Colon (tissue), 2 donors: ENCODE results near the gene JAG2.

Experiments
- FAIRE-seq: peaks from 2 replicates; lab custom pipeline; 2012; peaks lifted over from hg19 to GRCh38; lab: Jason Lieb, UNC
- donor health status: control.
- donor health status: control.

The JAG2 gene

DNA sequence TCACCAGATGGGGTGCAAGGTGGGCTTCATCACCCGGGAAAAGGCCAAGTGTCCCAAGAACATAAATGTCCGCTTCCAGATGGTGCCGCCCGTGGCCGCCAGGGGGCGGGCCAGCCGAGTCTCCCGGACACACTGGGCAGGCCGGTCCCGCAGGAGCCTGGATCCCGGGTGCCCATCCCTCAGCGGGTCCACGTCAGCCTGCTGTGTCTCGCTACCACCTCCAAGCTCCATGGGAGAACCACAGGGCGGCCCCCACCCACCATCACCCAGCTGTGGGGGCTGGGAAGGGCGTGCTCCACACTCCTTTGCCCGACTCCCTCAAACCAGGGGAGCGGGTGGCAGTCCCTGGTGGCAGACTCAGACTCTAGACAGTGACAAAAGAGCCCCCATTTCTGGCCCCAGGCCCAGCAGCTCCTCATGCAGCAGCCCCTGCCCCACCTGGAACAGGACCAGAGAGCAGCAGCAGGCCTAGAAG is 34.5 kb upstream of the JAG2 start:
- FAIRE-seq, result no peak

DNA sequence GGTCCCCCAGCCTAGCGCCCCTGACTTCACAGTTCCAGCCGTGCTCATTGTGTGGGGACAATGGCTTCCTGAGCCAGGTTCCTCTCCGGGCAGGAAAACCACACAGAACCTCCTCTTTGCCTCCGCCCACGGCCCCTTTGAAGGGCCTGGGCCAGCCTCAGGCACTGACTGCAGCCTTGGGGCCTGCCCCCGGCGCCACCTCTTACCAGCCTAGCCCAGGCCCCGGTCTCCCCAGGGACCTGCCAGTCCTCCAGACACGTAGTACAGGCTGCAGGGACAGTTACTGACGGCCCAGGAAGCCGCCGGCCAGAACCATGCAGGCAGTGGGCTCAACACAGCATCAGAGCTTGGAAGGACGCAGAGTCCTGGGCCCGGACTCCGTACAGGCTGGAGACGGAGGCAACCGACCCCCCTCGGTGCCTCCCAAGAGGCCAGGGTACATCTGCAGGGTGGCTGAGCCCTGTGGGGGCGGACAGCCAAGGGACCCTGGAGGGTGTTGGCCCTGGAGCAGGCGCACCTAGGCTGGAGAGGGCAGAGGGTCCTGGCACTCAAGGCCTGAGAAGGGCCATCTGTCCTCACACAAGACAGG is 33.4 kb upstream of the JAG2 start:
- no peak for FAIRE-seq

DNA sequence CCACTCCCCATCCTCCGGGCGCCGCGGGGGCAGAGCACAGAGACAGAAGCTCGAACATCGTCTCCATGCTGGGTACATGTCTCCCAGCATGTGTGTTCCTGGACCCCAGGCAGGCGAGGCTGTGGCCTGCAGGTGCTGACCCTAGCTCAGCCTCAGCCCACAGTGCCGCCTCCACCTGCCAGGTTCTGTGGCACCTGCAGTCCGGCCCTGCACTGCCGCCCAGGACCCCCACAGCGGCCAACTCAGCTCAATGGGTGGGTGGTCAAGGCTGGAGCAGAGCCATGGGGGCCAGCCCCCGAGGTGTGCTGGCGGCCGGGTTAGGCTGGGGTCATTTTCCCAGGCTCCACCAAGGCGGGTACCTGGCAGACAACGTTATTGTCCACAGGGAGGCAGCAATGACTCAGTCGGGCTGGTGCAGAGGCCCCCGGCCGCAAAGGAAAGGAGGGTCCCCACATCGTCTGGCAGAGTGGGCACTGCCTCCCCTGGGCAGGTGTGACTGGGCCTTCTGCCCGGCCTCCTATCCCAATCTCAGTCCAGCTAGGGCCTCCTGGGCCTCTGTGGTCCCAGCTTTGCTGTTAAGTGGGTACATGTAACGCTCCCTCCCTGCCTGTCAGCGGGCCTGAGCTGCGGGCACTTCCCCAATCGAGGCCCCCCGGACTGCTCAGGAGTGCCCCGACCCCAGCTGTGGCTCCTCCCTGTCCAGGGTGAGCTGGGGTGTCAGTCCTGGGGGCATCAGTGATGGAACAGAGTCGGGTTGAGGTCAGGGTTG is 32.8 kb upstream of the JAG2 start:
- no peak for FAIRE-seq

DNA sequence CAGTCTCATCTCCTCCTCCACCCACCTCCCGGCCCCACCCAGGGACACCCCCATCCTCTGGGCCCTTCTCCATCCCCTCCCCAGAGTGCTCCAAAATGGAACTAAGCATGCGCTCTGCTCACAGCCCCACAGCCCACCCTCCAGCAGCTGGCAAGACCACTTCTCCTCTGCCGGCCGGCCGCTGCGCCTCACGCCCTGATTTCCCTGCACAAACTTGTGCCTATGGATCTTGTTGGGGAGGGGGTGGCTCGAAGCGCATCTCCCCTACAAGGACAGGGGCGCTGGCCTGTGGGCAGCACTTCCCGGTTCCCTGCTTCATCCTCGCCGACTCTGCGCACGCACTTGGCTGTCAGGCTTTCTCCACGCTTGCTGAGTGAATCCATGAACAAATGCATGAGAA is 32.1 kb upstream of the JAG2 start:
- FAIRE-seq, result no peak

DNA sequence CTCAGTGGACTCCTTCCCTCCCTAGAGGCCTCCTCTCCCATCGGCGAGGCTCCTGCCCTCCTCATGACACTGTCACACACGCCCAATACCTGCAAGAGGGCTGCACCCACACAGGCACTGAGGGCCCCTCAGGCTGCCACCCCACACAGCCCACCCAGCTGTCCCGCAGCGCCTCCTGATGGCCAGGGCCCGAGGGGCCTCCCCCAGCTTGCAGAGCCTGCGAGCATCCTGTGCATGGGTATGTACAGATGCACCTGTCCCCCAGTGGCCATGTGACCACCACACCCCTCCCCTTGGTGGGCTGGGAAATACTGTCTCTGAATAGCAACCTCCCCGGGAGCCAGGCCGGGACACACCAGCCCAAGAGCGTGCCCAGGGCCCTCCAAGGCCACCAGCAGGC is 31.5 kb upstream of the JAG2 start:
- no peak for FAIRE-seq

DNA sequence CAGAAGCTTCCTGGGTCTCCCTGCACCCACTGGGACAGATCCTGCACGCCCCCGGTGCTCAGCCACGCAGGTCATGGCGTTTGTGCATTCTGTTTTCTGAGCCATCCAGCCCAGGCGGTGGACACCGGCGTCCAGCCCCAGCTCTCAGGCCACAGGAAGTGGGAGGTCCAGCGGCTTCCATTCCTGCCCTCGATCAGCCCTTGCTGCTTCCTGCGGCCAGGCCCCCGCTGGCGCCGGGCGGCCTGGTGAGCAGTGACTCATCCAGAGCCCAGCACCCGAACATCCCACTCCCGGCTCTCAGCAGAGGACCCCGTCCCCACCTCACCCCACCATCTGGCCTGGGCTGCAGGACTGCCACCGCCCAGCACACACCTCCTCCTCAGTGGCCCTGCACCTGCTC is 30.5 kb upstream of the JAG2 start:
- no peak for FAIRE-seq

DNA sequence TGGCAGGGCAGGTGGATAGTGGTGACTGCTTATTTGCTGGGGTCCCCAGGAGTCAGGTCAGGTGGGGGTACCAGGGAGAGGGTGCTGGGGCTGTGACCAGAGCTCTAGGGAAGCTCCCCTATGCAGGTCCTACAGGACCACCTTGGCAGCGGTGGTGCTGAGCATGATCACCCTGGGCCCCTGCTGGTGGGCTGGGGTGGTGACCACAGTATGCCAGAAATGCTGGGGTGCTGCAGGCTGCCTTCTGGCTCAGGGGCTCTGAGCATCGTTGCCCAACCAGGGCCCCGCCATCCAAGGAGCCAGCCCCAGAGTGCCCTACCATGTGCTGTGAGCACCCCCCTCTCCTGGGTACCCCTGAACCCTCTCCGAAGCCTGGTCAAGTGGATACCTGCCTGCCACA is 30.0 kb upstream of the JAG2 start:
- no peak for FAIRE-seq

DNA sequence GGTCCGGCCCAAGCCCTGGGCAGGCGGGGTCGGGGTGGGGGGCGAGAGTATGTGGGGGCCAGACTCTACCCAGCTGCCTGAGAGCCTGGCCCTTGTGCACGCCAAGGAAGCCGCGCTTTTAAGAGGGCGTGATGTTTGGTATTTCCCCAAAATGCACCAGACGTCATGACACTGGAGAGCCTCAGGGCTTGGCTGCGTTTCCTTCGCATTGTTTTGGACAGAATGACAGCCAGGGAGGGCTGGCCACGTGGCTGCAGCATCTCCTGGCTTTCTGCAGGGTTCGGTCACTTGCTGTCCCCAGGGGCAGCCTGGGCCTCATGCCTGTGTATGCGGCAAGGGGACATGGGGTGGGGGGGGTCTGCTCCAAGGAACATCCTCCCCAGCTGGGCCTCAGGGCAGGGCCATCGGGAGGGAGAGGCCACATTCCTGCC is 28.6 kb upstream of the JAG2 start:
- FAIRE-seq, result no peak

DNA sequence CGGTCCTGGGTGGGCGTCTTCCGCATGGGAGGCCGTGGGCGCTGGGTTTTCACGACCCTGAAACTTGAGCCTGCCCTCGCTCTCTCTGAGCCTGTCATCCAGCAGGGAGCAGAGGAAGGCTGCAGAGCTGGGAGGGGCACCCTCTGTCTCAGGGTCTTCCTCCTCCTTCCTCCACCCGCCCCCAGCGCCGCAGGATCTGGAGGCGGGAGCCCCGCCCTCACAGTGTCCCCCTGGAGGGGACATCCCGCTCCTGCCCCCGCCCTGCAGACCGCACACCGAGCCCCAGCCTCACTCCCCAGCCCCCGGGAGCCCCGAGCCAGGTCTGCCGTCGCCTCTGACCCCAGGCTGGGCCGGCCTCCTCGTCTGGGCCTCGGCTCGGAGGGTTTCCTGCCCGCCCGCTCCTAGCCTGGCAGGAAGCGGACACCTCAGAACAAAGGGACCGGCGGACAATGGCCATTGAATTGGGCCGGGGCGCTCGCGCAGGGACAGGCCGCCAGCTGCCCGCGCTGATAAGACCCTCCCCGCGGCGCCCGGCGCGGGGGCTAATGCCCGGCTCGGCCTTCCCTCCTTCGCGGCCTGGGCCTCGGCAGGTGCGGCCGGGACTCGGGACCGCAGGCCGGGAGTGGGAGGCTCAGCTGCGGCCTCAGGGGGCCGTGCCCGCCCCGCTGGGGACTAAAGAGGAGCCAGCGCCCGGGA is 27.8 kb upstream of the JAG2 start:
- FAIRE-seq, result no peak

DNA sequence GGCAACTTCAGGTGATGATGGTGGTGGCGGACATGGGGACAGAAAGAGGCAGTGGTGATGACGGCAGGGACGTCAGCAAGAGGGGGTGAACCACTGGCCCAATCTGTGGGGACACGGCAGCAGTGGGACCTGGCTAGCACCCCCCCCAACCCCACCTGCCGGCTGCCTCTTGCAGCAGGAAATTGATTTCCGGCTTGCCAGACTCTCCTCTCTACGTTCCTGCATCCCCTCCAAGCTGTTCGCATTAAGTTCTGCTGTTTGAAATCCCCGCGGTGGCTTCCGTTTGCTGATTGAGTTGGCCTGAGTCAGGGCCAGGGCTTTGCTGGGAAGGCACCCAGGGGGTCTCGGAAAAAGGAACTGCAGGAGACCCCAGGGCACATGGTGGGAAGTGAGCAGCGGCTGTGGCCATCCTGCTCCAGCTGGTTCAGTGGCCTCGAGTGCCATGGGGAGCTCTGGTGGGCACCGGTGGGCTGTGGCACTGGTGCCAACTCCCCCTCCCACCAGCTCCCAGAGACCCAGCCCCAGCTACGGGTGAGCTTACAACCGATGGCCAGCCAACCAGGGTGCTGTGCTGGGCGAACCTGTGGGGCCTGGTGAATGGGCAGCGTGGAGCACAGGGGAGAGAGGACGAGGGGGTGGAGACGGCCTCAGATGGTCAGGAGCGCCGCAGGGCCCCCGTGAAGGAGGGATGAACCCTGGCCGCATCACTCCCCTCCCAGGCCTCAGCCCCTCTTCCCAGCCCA is 27.1 kb upstream of the JAG2 start:
- FAIRE-seq, result no peak

DNA sequence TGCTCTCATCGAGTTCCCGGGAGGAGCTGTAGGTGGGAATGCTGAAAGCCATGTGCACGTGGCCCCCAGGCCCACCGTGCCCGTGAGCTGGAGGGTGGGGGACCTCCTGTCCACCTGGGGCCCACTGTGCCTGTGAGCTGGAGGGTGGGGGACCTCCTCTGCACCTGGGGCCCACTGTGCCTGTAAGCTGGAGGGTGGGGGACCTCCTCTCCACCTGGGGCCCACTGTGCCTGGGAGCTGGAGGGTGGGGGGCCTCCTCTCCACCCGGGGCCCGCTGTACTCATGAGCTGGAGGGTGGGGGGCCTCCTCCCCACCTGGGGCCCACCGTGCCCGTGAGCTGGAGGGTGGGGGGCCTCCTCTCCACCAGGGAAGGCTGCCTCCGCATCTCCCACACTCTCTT is 26.5 kb upstream of the JAG2 start:
- no peak for FAIRE-seq

DNA sequence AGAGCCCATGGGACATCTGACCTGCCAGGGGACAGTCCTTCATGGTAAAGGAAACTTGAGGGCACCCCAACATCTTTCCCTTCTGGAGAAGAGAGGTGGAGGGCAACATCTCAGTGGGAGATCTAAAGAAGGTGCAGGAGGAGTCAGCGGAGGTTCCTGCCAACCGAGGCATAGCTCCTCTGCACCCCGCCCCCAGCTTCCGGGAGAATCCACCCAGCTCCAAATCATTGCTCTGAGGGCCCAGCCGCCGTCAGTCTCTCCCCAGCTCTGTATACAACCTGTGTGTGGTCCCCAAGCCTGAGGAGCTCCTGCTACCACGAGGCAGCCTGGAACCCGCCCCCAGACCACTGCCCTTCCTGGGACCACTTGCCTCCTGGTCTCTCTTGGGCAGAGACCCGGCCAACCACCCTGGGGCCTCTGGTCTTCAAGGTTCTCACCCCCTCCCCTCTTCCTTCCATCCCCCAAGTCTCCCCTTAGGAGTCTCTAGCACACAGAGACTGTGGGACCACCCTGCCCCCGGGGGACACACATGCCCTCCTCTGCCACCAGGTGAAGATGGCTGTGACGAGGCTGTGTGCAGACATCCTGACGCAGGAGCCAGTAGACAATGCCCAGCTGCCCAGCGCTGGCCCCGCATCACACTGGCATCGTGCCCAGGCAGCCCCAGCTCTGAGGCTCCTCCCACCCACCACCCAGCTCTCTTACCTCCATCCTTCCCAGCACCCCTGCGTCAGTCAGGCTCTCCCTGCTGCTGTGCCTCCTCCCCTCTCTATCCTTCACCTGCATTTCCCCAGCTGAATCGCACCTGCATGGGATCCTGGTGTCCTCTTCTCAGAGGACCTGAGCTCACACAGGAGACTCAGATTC is 25.6 kb upstream of the JAG2 start:
- FAIRE-seq, result no peak

DNA sequence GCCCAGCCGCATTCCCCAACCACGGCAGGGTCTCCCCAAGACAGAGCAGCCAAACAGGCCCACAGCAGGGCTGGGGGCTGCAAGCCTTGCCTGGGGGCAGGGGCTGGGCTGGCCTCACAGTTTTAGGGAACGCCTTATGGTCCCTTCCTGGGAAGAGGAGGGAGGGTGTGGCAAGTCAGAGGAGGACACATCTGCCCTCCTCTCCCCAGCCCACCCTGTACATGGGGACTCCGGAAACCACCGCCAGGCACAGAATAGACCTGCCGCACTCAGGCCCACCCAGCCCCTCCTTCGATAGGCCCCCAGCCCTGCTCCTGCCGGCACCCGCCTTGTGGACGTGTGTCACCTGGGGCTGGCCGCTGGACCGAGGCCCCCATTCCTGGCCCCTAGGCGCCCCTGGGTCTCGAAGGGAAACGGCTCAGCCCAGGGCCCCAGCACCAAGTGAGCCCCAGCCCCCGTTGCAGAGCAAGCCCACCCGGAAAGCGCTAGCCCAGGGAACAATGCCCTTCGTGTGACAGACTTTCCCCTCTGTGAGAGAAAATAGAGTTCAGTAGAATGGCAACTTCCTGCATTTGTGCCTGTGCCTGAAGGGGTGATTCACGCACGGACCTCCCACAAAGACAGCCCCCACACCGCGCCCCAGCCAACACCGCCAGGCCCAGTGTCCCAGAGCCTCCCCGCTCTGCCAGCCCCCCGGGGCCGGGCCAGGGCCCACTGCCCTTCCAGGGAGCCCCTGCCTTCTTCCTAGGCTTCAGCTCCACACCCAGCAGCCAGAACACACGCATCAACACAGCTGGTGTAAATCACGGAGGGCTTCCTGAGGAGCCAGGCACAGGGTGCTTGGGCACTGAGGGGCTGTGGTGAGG is 24.5 kb upstream of the JAG2 start:
- no peak for FAIRE-seq

DNA sequence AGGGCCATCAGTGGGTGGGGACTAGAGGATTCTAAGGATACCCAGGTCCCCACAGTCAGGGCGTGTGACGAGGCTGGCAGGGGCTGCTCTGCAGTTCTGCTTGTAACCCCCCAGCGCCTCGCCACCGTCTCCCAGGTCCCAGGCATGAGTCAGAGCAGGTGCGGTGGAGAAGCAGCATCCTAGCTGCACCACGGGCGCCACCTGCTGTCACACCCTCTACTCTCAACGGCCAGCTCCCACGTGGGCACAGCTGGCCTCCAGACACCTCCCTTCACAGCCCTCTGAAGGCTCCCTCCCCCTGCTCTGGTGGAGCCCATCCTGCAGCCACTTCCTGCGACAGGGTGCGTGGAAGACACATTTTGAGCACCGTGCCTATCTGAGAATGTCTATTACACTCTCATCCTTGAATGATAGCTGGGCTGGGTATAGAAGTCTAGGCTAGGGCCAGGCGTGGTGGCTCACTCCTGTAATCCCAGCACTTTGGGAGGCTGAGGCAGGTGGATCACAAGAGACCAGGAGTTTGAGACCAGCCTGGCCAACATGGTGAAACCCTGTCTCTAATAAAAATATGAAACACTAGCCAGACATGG is 19.5 kb upstream of the JAG2 start:
- FAIRE-seq, result no peak

DNA sequence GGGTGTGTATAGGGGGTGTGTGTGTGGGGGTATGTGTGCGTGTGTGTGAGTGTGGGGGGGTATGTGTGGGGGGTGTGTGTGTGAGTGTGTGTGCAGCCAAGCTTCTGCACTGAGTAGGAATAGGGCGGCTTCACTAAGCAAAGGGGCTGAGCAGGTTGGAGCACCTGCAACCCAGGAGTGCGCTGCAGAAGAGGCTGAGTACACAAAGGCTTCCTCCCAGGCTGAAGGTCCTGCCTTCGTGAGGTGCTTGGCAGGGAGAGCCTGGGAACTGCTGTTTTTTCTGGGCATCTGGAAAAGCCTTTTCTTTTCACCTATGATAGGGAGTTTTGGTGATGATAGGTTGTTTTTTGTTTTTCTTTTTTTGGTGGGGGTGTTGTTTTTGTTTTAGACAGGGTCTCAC is 18.5 kb upstream of the JAG2 start:
- no peak for FAIRE-seq

DNA sequence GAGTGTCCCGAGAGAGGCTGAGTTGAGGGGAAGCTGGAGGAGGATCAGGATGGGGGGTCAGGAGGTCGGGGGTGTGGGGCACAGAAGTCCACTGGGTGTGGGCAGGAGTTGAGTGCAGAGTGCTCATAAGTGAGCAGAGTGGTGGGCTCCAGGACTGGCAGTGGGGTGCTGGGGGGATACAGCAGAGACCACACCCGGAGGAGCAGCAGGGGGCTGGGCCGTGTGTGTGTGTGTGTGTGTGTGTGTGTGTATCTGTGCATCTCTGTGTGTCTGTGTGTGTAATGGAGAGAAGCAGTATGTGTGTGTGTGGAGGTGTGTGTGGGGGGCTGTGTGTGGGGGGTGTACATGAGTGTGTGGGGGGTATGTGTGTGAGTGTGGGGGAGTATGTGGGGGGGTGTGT is 17.4 kb upstream of the JAG2 start:
- no peak for FAIRE-seq

DNA sequence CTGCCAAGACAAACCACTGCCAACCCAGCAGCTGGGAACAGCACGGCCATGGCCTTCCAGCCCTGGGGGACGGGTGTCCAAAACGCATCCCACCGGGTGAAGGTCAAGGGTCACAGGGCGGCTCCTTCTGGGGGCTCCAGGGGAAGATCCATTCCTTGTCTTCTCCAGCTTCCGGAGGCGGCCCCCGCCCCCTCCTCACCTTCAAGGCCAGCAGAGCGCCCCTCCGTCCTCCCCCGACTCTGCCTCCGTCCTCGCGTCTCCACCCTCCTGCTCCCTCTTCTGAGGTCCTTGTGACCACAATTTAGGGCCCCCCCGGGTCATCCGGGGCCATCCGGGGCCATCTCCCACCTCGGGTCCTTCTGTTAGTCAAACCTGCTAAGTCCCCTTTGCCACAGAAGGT is 16.4 kb upstream of the JAG2 start:
- no peak for FAIRE-seq

DNA sequence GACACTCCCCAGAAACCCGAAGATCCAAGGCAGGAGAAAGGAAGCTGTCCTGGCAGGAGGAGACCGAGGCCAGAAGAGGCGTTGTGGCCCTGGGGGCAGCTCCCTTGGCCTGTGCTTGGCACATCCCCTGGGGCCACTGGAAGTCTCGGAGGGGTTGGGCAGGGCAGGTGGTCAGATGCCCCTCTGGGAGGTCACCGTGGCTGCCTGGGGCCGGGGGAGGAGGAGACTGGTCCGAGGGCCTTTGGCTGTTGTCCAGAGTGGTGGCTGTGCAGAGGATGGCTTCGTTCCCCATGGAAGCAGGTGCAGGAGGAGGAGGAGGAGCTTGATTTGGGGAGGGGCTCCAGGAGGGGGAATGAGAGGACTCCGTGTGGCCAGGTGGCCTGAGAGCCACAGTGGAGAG is 15.9 kb upstream of the JAG2 start:
- FAIRE-seq, result no peak

DNA sequence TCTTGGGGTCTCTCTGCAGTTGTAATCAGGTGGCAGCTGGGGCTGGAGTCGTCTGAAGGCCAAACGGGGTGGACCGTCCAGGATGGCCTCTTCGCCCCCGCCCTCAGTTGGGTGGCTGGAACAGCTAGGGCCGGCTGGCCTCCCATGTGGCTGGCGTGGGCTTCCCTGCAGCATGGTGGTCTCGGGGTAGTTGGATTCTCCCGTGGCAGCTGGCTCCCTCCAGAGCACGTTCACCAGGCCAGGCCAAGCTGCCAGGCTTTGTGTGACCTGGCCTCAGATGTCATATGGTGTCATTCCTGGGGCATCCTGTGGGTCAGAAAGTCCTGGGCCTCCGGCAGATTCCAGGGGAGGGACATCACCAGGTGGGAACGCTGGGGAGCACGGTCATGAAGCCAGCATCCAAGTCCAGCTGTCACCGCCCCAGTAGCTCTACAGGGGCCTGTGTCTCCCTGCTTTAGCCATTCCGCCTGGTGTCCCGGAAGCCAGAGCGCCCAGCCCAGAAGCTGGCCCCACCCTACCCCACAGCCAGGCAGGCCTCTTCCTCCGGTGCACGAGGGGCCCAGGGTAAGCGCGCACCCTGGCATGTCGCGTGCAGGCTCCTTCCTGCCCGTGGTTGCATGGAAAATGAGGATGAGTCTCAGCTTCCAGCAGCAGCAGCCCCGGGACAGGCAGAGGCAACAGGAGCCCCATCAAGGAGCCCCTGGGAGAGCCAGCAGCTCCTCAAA is 13.9 kb upstream of the JAG2 start:
- no peak for FAIRE-seq
